ENCODE data around the gene CXCL16. TPM values are rescaled to one million over a fixed set of nuclear protein-coding genes. Genes with fewer than 3 reads are reported as not detected.

Gene CXCL16
- total RNA-seq, 1 experiment from 2014 or later = 22.1 TPM

DNA sequence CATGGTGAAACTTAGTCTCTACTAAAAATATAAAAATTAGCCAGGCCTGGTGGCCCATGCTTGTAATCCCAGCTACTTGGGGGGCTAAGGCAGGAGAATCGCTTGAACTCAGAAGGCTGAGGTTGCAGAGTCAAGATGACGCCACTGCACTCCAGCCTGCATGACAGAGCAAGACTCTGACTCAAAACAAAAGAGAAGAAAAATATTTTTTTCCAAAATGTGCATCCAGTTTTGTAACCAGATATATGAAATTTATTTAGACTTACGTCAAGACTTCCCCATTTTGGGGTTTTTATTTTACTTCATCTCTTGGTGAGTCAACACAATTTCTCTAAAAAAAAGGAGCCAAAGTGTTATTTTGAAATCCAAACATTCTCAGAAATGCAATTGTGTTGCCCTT is 26.5 kb upstream of the CXCL16 start:
- BruUV-seq (replicated peaks) = no TSS peak

DNA sequence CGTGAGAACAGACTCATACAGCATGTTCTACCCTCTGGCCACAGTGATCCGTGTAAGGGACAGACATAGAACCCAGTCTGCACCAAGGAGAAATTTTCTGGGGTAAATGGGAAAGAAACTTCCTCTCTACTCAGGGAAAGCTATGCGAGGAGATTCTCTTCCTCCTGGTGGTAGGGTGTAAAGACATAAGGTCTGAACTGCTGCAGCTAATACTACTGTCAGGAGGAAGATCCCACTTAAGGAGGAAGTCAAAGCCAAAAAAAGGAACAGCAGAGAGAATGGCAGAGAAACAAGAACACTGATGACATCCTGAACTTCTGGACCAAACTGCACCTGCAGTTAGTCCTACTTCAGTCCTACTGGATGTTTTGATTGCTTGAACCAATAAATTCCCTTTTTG is 24.9 kb upstream of the CXCL16 start:
- POLR2A ChIA-PET (ENCODE audit: unreplicated experiment) = no interaction called here
- CTCF ChIA-PET = no interaction called here

More for the DNA sequence above, 26.5 kb upstream of the CXCL16 start:
- ATAC-seq (no peak), DNase-seq (no peak)
- no peaks in the 10 kb centered on the region for H3K27me3 ChIP-seq (ENCODE audit: low read length)
- ChIA-PET CTCF (no interaction called here), POLR2A (ENCODE audit: unreplicated experiment) (no interaction called here)
- H3K4me3 ChIP-seq (ENCODE audit: low read length) = no peak overlapping the region
- no peaks in the 10 kb centered on the region for H3K9me3 ChIP-seq (ENCODE audit: low read length)
- no peaks in the 10 kb centered on the region for H3F3A ChIP-seq (ENCODE audit: low read length, unreplicated experiment)
- H3K27ac ChIP-seq (ENCODE audit: low read length) = no peak overlapping the region
- no peak for TF ChIP-seq EZH2phosphoT487 (IDR thresholded peaks at IDR 0.05; ENCODE audit: borderline replicate concordance, low read length)
- TF ChIP-seq, protein P1, sequence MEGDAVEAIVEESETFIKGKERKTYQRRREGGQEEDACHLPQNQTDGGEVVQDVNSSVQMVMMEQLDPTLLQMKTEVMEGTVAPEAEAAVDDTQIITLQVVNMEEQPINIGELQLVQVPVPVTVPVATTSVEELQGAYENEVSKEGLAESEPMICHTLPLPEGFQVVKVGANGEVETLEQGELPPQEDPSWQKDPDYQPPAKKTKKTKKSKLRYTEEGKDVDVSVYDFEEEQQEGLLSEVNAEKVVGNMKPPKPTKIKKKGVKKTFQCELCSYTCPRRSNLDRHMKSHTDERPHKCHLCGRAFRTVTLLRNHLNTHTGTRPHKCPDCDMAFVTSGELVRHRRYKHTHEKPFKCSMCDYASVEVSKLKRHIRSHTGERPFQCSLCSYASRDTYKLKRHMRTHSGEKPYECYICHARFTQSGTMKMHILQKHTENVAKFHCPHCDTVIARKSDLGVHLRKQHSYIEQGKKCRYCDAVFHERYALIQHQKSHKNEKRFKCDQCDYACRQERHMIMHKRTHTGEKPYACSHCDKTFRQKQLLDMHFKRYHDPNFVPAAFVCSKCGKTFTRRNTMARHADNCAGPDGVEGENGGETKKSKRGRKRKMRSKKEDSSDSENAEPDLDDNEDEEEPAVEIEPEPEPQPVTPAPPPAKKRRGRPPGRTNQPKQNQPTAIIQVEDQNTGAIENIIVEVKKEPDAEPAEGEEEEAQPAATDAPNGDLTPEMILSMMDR (conservative IDR thresholded peaks at IDR 0.05; ENCODE audit: low read depth, low read length) = no peak
- TF ChIP-seq EZH2 (IDR thresholded peaks at IDR 0.05; ENCODE audit: low read length, unreplicated experiment) = no peak
- no peak overlapping the region for H3K4me2 ChIP-seq (ENCODE audit: low read length)
- no peak overlapping the region for H3K9ac ChIP-seq (ENCODE audit: low read length)
- H3K4me1 ChIP-seq (ENCODE audit: insufficient read depth, low read length) = peaks cover 5% of the 10 kb centered on the region
- no peaks in the 10 kb centered on the region for H4K20me1 ChIP-seq (ENCODE audit: low read length)
- H3K79me2 ChIP-seq (ENCODE audit: low read length) = no peaks in the 10 kb centered on the region
- no peaks in the 10 kb centered on the region for H3K9me2 ChIP-seq (replicated peaks; ENCODE audit: low read length)
- no peak overlapping the region for H2AFZ ChIP-seq (ENCODE audit: low read length)
- intact Hi-C loops (cut with micrococcal nuclease) = no loop called here
- no peaks in the 10 kb centered on the region for H3K36me3 ChIP-seq (ENCODE audit: low read depth, low read length)

DNA sequence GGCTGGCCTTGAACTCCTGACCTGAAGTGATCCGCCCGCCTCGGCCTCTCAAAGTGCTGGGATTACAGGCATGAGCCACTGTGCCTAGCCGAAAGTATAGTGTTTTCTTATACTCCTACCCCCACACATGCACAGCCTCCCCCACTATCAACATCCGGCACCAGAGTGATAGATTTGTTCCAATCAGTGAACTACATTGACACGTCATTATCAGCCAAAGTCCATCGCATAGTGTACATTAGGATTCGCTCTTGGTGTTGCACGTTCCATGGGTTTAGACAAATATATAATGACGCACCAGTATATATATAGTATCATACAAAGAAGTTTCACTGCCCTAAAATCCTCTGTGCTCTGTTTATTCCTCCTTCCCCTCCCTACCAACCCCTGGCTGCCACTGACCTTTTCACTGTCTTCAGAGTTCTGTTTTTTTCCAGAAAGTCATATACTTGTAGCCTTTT is 20.1 kb upstream of the CXCL16 start:
- Histone ChIP-seq H3K4me1 (ENCODE audit: insufficient read depth, low read length) (no peaks in the 10 kb centered on the region), H3K4me3 (ENCODE audit: low read length) (no peak overlapping the region), H3K9me2 (replicated peaks; ENCODE audit: low read length) (no peaks in the 10 kb centered on the region), H3F3A (ENCODE audit: low read length, unreplicated experiment) (no peaks in the 10 kb centered on the region), H3K36me3 (ENCODE audit: low read depth, low read length) (no peaks in the 10 kb centered on the region), H3K4me2 (ENCODE audit: low read length) (no peak overlapping the region), H4K20me1 (ENCODE audit: low read length) (no peaks in the 10 kb centered on the region), H3K27me3 (ENCODE audit: low read length) (no peaks in the 10 kb centered on the region), H3K79me2 (ENCODE audit: low read length) (no peaks in the 10 kb centered on the region), H3K9me3 (ENCODE audit: low read length) (no peaks in the 10 kb centered on the region), H3K9ac (ENCODE audit: low read length) (no peak overlapping the region), H2AFZ (ENCODE audit: low read length) (no peak overlapping the region), H3K27ac (ENCODE audit: low read length) (no peak overlapping the region)
- CTCF ChIA-PET = no interaction called here
- intact Hi-C loops (cut with micrococcal nuclease) = no loop called here
- DNase-seq = no peak
- POLR2A ChIA-PET (ENCODE audit: unreplicated experiment) = no interaction called here
- no peak for ATAC-seq
- TF ChIP-seq EZH2 (IDR thresholded peaks at IDR 0.05; ENCODE audit: low read length, unreplicated experiment) (no peak), EZH2phosphoT487 (IDR thresholded peaks at IDR 0.05; ENCODE audit: borderline replicate concordance, low read length) (no peak)
- TF ChIP-seq, protein P1 (conservative IDR thresholded peaks at IDR 0.05; ENCODE audit: low read depth, low read length) = no peak
- BruUV-seq (replicated peaks) = no TSS peak

More for the DNA sequence above, 24.9 kb upstream of the CXCL16 start:
- no TSS peak for BruUV-seq (replicated peaks)
- Histone ChIP-seq H3K9me3 (ENCODE audit: low read length) (no peaks in the 10 kb centered on the region), H3K4me3 (ENCODE audit: low read length) (no peak overlapping the region), H3K36me3 (ENCODE audit: low read depth, low read length) (no peaks in the 10 kb centered on the region), H3K27ac (ENCODE audit: low read length) (no peak overlapping the region), H4K20me1 (ENCODE audit: low read length) (no peaks in the 10 kb centered on the region), H3K4me2 (ENCODE audit: low read length) (no peak overlapping the region), H3K27me3 (ENCODE audit: low read length) (no peaks in the 10 kb centered on the region), H3K79me2 (ENCODE audit: low read length) (no peaks in the 10 kb centered on the region), H3K9ac (ENCODE audit: low read length) (no peak overlapping the region), H3F3A (ENCODE audit: low read length, unreplicated experiment) (no peaks in the 10 kb centered on the region), H2AFZ (ENCODE audit: low read length) (no peak overlapping the region), H3K9me2 (replicated peaks; ENCODE audit: low read length) (no peaks in the 10 kb centered on the region), H3K4me1 (ENCODE audit: insufficient read depth, low read length) (no peaks in the 10 kb centered on the region)
- ATAC-seq = no peak
- DNase-seq = no peak
- intact Hi-C loops (cut with micrococcal nuclease) = no loop called here
- TF ChIP-seq, protein P1 (conservative IDR thresholded peaks at IDR 0.05; ENCODE audit: low read depth, low read length) = no peak
- TF ChIP-seq EZH2phosphoT487 (IDR thresholded peaks at IDR 0.05; ENCODE audit: borderline replicate concordance, low read length) = no peak
- TF ChIP-seq EZH2 (IDR thresholded peaks at IDR 0.05; ENCODE audit: low read length, unreplicated experiment) = no peak
